Natural killer cell treated with Interleukin-12 subunit alpha and Interleukin-12 subunit beta and Interleukin-15 and Interleukin-18, amount 100 ng/mL, for 72 hours (primary cell): ENCODE results near the gene OVAAL. TPM values are rescaled to one million over a fixed set of nuclear protein-coding genes. Genes with fewer than 3 reads are reported as not detected.

ENCODE experiments used
- ATAC-seq, 2 donors: fragments of 150-1000 bp; cut with Tn5 transposase in 1 of 2; sonication (Bioruptor Pico), chemical (Tn5 transposase) in 1 of 2; 2 replicates each; pipeline ENCODE4 v1.10.0; 2021
- DNase-seq: peaks from one replicate; pipeline ENCODE4 v3.0.0; 2022; ENCODE audit warnings: low spot score
- H3K27ac Mint-ChIP-seq, 2 donors: 1 replicate in 1 of 2; 2 replicates in 1 of 2; pipeline ENCODE4 v1.8.0; 2022; ENCODE audit warnings: mixed read lengths in 2 of 2, mild to moderate bottlenecking in 1 of 2, moderate library complexity in 1 of 2
- H3K27me3 Mint-ChIP-seq, 2 donors: 1 replicate in 1 of 2; 2 replicates in 1 of 2; pipeline ENCODE4 v1.8.0; 2022; ENCODE audit warnings: mixed read lengths in 2 of 2
- H3K36me3 Mint-ChIP-seq: one replicate; pipeline ENCODE4 v1.8.0; 2022; ENCODE audit warnings: mixed read lengths
- H3K4me1 Mint-ChIP-seq, 2 donors: 1 replicate in 1 of 2; 2 replicates in 1 of 2; pipeline ENCODE4 v1.8.0; 2022; ENCODE audit warnings: low read depth in 2 of 2, mixed read lengths in 2 of 2, mild to moderate bottlenecking in 1 of 2
- H3K4me3 Mint-ChIP-seq: one replicate; pipeline ENCODE4 v1.8.0; 2022; ENCODE audit warnings: mixed read lengths
- H3K9me3 Mint-ChIP-seq: 2 replicates; pipeline ENCODE4 v1.8.0; 2022; ENCODE audit warnings: mixed read lengths
- total RNA-seq, 2 donors: library from RNA; stranded (reverse); gene quantifications; one replicate each; pipeline ENCODE4 v1.2.3, GENCODE V29; 2022

Gene OVAAL
- total RNA-seq, 2 donors from 2014 or later = not detected

DNA sequence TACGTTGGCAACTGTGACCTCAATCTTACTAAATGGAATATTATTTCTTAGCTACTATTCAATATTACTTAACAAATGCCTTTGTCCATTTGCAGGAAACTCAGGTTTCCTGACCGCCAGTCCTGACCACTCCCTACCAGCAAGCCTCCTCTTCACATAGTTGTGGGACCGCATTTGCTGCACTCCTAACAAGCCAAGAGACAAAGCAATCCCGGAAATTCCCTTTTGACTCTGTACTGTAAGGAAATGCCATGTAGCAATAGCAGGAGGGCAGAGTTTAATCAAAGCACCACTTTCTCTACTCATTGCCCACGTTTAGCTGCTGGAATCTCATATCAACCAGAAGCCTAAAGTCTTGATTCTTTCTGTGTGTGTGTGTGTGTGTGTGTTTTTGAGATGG lies 28.3 kb upstream of the OVAAL start:
- no peak overlapping the region for H3K4me3 Mint-ChIP-seq
- H3K27ac Mint-ChIP-seq = no peak overlapping the region
- DNase-seq (no peak), ATAC-seq (no peak)
- peaks cover 7 to 24% of the 10 kb centered on the region in 2 donors for H3K27me3 Mint-ChIP-seq
- no peaks in the 10 kb centered on the region for H3K36me3 Mint-ChIP-seq
- no peaks in the 10 kb centered on the region for H3K4me1 Mint-ChIP-seq
- H3K9me3 Mint-ChIP-seq = no peaks in the 10 kb centered on the region

GRCh38 chr1:180532854-180533253 lies 25.9 kb upstream of the OVAAL start:
- H3K4me3 Mint-ChIP-seq = no peak overlapping the region
- peaks cover 17 to 19% of the 10 kb centered on the region in 2 donors for H3K27me3 Mint-ChIP-seq
- H3K27ac Mint-ChIP-seq = no peak overlapping the region
- no peak for ATAC-seq
- no peaks in the 10 kb centered on the region for H3K9me3 Mint-ChIP-seq
- no peaks in the 10 kb centered on the region for H3K4me1 Mint-ChIP-seq
- no peak for DNase-seq
- H3K36me3 Mint-ChIP-seq = no peaks in the 10 kb centered on the region

DNA sequence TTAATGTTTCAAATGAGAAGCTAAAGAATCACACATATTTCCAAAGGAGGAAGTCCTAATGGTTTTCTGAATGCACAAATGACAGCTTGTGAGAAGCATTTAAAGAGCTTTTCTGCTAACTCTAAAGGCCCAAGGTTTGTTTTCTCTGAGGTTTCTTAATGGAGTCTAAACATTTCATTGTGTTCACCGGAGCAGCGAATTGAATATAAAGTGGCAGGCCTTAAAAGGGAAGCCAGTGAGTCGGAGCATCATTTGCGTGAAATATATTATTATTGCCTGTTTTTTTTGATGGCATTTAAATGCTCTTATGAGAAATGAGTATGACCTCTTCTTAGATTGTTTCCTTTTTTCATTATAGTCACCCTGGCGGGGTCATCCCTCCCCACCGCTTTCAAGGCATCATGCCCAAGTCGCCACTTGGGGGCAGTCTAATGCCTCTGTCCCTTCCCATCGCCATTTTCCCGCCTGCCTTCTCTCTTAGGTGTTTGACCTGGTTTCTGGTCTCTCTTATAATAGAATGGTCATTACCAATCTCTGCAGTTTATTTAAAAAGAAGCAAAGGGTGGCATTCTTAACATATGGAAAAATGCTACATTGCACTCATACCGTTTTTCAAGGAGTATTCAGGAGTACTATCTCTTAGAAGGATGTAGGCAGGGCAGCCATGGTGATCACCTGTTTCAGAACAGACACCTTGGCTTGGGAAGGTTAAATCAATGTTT lies 25.3 kb upstream of the OVAAL start:
- Mint-ChIP-seq H3K27ac (no peak overlapping the region), H3K4me3 (no peak overlapping the region), H3K4me1 (no peaks in the 10 kb centered on the region), H3K9me3 (no peaks in the 10 kb centered on the region), H3K36me3 (no peaks in the 10 kb centered on the region), H3K27me3 (peaks cover 22% of the 10 kb centered on the region in 2 donors)
- DNase-seq (no peak), ATAC-seq (no peak)

- H3K4me1 Mint-ChIP-seq = no peaks in the 10 kb centered on the region
- no peak overlapping the region for H3K27ac Mint-ChIP-seq
- no peak for ATAC-seq
- DNase-seq = no peak
- peaks cover 27 to 29% of the 10 kb centered on the region in 2 donors for H3K27me3 Mint-ChIP-seq
- no peaks in the 10 kb centered on the region for H3K9me3 Mint-ChIP-seq
- H3K36me3 Mint-ChIP-seq = no peaks in the 10 kb centered on the region
- H3K4me3 Mint-ChIP-seq = no peak overlapping the region
These were observed 24.6 kb upstream of the OVAAL start for GRCh38 chr1:180534214-180534613.

- Mint-ChIP-seq H3K9me3 (no peaks in the 10 kb centered on the region), H3K27ac (no peak overlapping the region), H3K4me1 (no peaks in the 10 kb centered on the region), H3K27me3 (peaks cover 25 to 26% of the 10 kb centered on the region in 2 donors), H3K36me3 (no peaks in the 10 kb centered on the region), H3K4me3 (no peak overlapping the region)
- ATAC-seq (no peak), DNase-seq (no peak)
These were observed 23.3 kb upstream of the OVAAL start for GRCh38 chr1:180535418-180535999.

- Mint-ChIP-seq H3K9me3 (no peaks in the 10 kb centered on the region), H3K27ac (no peak overlapping the region), H3K27me3 (peaks cover 22 to 26% of the 10 kb centered on the region in 2 donors), H3K4me1 (no peaks in the 10 kb centered on the region), H3K4me3 (no peak overlapping the region), H3K36me3 (no peaks in the 10 kb centered on the region)
- no peak for DNase-seq
- ATAC-seq = no peak
These were observed 21.9 kb upstream of the OVAAL start for GRCh38 chr1:180536821-180537372.

DNA sequence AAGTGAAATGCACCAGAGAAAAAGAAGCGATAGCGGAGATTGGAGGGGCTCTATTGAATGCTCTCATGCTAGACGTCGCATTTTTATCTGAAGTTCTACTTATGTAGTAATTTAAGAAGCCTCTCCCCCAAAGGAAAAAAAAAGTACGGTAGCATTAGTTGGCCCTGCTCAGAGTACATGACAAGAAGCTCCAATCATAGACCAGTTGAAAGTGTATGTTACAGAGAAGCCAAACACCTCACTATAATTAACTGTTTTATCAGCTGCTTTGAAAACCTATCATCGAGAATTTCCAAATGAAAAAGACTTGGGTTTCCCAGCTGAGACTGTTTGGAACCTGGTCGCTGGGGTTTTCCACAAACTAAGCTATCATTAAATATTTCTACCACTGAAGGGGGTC lies 19.6 kb upstream of the OVAAL start:
- H3K36me3 Mint-ChIP-seq = no peaks in the 10 kb centered on the region
- no peak overlapping the region for H3K4me3 Mint-ChIP-seq
- no peak overlapping the region for H3K27ac Mint-ChIP-seq
- DNase-seq (no peak), ATAC-seq (no peak)
- H3K4me1 Mint-ChIP-seq = no peaks in the 10 kb centered on the region
- H3K27me3 Mint-ChIP-seq = peaks cover 21 to 22% of the 10 kb centered on the region in 2 donors
- no peaks in the 10 kb centered on the region for H3K9me3 Mint-ChIP-seq

DNA sequence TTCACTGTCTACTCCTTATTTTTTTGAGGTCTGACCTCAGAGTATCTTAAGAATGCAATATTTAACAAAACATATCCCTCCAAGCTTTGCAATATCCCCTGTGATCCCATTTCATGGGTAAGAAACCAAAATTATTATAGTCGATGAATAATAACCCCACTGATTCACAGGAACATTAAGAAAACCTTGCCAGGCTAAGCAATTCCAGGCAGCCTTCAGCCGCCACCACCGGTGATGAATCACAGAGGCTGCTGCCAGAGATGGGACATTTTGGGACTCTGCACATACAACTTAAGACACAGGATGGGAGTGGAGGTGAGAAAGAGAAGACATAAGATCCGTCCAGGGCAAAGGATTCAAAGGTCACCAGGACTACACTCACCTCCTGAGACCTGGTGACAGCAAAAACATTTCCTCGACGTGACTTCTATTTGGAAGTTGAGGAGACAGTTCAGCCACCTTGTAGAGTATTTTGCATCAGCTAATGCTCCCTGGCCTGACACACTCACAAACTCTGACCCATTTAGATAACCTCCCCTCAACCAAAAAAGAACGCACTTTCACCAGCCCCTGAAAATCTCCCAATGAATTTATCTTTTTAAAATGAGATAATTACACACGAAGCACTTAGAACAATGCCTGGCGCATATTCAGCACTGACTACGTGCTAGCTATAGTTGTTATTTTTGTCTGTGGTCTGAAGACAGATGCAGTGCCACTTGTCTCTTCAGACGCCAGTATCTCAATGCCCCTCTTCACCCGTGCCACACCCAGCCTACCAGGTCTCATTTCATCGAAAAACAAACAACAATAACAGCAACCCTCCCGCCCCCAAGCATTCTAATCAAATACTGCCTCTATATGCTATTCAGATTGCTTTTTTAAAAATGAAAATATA lies 17.8 kb upstream of the OVAAL start:
- Mint-ChIP-seq H3K27me3 (peaks cover 14 to 22% of the 10 kb centered on the region in 2 donors), H3K36me3 (no peaks in the 10 kb centered on the region), H3K27ac (no peak overlapping the region), H3K4me3 (no peak overlapping the region), H3K4me1 (no peaks in the 10 kb centered on the region), H3K9me3 (no peaks in the 10 kb centered on the region)
- no peak for ATAC-seq
- no peak for DNase-seq

- no peak overlapping the region for H3K4me3 Mint-ChIP-seq
- H3K36me3 Mint-ChIP-seq = no peaks in the 10 kb centered on the region
- H3K4me1 Mint-ChIP-seq = no peaks in the 10 kb centered on the region
- DNase-seq (no peak), ATAC-seq (no peak)
- H3K27me3 Mint-ChIP-seq = peaks cover 11 to 15% of the 10 kb centered on the region in 2 donors
- H3K9me3 Mint-ChIP-seq = no peaks in the 10 kb centered on the region
- H3K27ac Mint-ChIP-seq = no peak overlapping the region
These were observed 16.5 kb upstream of the OVAAL start for GRCh38 chr1:180542113-180542837.

DNA sequence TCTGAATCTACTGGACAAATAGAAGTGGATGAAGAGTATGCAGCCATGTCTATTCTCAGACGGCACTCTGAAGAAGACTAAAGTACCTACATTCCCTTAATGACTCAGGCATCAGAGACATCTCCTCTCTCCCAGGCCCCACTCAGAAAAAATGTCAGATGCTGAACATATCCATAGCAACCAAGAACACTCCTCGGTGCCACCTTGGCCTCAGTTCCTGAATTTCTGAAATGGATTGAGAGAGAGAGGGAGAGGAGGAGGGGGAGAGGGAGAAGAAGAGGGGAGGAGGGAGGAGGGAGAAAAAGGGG lies 16.0 kb upstream of the OVAAL start:
- Mint-ChIP-seq H3K4me3 (no peak overlapping the region), H3K27me3 (peaks cover 11 to 13% of the 10 kb centered on the region in 2 donors), H3K27ac (no peak overlapping the region), H3K4me1 (no peaks in the 10 kb centered on the region), H3K9me3 (no peaks in the 10 kb centered on the region), H3K36me3 (no peaks in the 10 kb centered on the region)
- no peak for ATAC-seq
- no peak for DNase-seq

DNA sequence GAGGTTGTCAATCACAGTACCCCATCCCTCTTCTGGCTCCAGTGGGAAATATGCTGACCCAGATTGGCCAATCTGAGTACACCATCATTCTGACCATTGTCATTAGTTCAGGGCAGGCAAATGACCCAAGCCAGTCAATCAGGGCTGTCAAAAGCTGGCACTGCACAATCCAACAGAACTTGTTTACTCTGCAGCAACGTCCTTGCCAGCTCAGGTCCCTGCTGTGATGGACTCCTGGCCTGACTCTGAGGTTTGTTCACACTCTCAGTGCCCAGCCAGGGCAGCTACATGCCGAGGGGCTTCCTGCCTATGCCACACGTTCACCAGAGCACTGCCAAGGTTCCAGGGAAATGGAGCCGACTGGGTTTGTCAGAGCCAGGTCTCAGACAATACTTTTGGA lies 14.7 kb upstream of the OVAAL start:
- H3K4me3 Mint-ChIP-seq = no peak overlapping the region
- DNase-seq (no peak), ATAC-seq (no peak)
- no peaks in the 10 kb centered on the region for H3K9me3 Mint-ChIP-seq
- H3K4me1 Mint-ChIP-seq = no peaks in the 10 kb centered on the region
- H3K36me3 Mint-ChIP-seq = no peaks in the 10 kb centered on the region
- H3K27ac Mint-ChIP-seq = no peak overlapping the region
- peaks cover under 1 to 3% of the 10 kb centered on the region in 2 donors for H3K27me3 Mint-ChIP-seq

DNA sequence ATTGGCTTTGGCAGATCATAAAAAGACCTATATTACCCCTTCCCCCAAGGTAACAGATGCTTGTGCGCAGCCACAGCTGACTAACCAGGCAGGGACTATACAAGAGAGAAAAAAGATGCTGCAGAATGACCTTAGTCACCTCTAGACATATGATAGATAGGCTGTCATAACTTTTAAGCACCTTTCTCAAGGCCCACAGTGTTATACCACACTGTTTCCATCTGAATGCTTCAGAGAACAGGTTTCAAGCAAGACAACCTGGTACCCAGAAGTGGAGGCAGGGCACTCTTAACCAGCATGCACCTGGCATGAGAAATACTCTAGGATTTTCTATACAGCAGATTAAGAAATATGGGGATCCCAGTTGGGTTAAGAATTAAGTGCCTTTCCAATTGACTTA lies 12.8 kb upstream of the OVAAL start:
- H3K27me3 Mint-ChIP-seq = peaks cover 0 to 3% of the 10 kb centered on the region in 2 donors
- H3K4me1 Mint-ChIP-seq = no peaks in the 10 kb centered on the region
- no peak overlapping the region for H3K27ac Mint-ChIP-seq
- ATAC-seq (no peak), DNase-seq (no peak)
- H3K4me3 Mint-ChIP-seq = no peak overlapping the region
- no peaks in the 10 kb centered on the region for H3K9me3 Mint-ChIP-seq
- H3K36me3 Mint-ChIP-seq = no peaks in the 10 kb centered on the region

DNA sequence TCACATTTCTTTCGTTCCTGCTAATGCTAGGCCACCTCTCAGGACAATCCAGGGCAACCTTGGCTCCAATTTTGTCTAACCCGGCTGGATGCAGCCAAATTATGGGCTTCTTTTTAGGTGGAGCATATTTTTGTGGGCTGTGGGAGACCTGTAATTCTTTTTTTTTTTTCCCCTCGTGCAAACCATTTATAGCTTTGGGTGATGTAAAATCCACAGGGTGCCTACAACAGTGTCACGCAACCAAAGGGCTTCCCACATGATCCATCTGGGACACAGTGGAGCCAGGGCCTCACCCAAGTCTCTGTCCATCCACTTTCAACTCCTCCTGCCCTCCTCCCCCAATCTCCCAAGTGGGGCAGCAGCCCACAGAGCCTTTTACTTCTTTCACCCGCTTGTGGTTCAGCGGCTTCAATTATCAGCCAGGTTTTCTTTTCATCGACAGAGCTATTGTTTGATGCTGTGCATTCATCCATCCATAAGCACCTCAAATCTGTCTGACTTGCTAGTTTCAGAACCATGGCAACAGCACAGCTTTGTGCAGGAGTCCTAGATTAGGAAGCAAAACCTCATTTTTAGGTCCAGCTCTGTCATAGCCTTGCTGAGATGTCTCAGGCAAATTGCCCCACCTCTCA lies 10.0 kb upstream of the OVAAL start:
- H3K4me3 Mint-ChIP-seq = no peak overlapping the region
- DNase-seq = no peak
- H3K27me3 Mint-ChIP-seq = no peaks in the 10 kb centered on the region

More for the DNA sequence above, 10.0 kb upstream of the OVAAL start:
- Mint-ChIP-seq H3K27ac (no peak overlapping the region), H3K9me3 (no peaks in the 10 kb centered on the region), H3K4me1 (no peaks in the 10 kb centered on the region), H3K36me3 (no peaks in the 10 kb centered on the region)
- no peak for ATAC-seq
